Psoas muscle (tissue), 8 donors: ENCODE results near the gene INO80. TPM values are rescaled to one million over a fixed set of nuclear protein-coding genes. Genes with fewer than 3 reads are reported as not detected.

Experiments
- ATAC-seq, 4 donors: fragments of 200-7000 bp; cut with Tn5 transposase; one replicate each; pipeline ENCODE4 v1.9.1; 2020; ENCODE audit warnings: moderate library complexity in 3 of 4, mild to moderate bottlenecking in 2 of 4
- DNase-seq, 2 donors: peaks; one replicate each; pipeline ENCODE4 v3.0.0-alpha.2; 2020
- H3K27ac ChIP-seq: fragments of 200-600 bp; one replicate; pipeline ENCODE4 v1.8.0; 2022
- H3K27me3 ChIP-seq, 3 donors: fragments of 200-600 bp in 1 of 3; one replicate each; pipeline versions ENCODE4 v1.6.1 to v1.8.0; 2013 to 2022; ENCODE audit warnings: low read length in 2 of 3, mild to moderate bottlenecking in 2 of 3, moderate library complexity in 1 of 3; ENCODE audit not compliant: insufficient read depth in 3 of 3
- H3K36me3 ChIP-seq, 2 donors: fragments of 200-600 bp in 1 of 2; one replicate each; pipeline versions ENCODE4 v1.6.1 to v1.8.0; 2013 to 2022; ENCODE audit warnings: low read depth in 1 of 2, mild to moderate bottlenecking in 1 of 2, moderate library complexity in 1 of 2; ENCODE audit not compliant: insufficient read depth in 1 of 2
- H3K4me1 ChIP-seq: fragments of 200-600 bp; one replicate; pipeline ENCODE4 v1.8.0; 2022
- H3K4me3 ChIP-seq: fragments of 200-600 bp; one replicate; pipeline ENCODE4 v1.8.0; 2022; ENCODE audit warnings: mild to moderate bottlenecking
- H3K9me3 ChIP-seq: fragments of 200-600 bp; one replicate; pipeline ENCODE4 v1.8.0; 2022
- WGBS, 3 donors: extraction: QIAGEN DNeasy Blood & Tissue Kit; methylation state at CpG; one replicate each; pipeline versions ENCODE4 v1.1.6 to v1.1.7; 2013; 5-methylcytosine and 5-hydroxymethylcytosine counted together
- intact Hi-C, 2 donors: fragments of 100-400 bp; cut with DNase I; formaldehyde crosslinking; loops; one replicate each; pipeline versions ENCODE4 v1.11.0 to v1.14.2; 2022
- polyA plus RNA-seq, 3 donors: library from polyadenylated mRNA; stranded (reverse); fragments of 200-250 nt; gene quantifications; one replicate each; pipeline ENCODE4 v1.2.3, GENCODE V29; 2013
- total RNA-seq, 4 donors: library from RNA; stranded (reverse); fragmentation: NEBNext Ultra II Directional in 2 of 4; extraction: Animal tissue kit (Norgen Biotek cat#: 25700) in 2 of 4; gene quantifications; one replicate each; pipeline versions ENCODE4 v1.2.1 to v1.2.4, GENCODE V29; 2021 to 2023
- TF ChIP-seq, protein P1 (sequence below): fragments of 200-600 bp; IDR thresholded peaks from one replicate; pipeline ENCODE4 v1.8.0; 2022; ENCODE audit warnings: antibody characterized with exemption
- donor health status: healthy with polysubstance abuse.
- donor health status: DM: no; HTN: no; CAD: no; lungs with moderate emphysema.
- donor health status: Bipolar disorder and iron deficiency.
- donor health status: healthy.
- donor health status: DM: yes; HTN: yes; CAD: no.
- donor health status: DM: no; HTN: no; CAD: no.
- donor health status: DM: no; HTN: no; CAD: no.
- donor health status: DM: yes; HTN: yes; CAD: no.

INO80 gene
- total and polyA plus RNA-seq, 7 donors = 12.4 to 30.5 (median 20.1) TPM

DNA sequence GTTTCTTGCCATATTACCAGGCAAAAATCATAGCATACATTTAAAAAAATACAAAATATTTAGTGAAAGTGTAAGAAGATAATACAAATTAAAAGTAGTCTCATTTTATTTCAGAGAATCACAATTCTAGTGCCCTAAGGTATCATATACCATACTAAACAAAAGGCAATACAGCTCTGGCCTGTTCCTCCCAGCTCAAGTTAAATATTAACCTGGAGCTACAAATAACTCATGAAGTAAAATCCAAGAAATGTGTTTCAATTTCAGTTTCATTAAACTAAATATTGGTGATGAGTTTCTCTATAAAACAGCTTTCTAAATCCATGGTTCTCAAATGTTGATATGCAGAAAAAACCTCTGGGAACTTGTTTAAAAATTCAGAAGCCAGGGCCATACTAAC, 67.7 kb downstream of the INO80 start:
- H3K4me3 ChIP-seq = no peak overlapping the region
- DNase-seq (no peak), ATAC-seq (no peak)
- H3K27me3 ChIP-seq = no peaks in the 10 kb centered on the region
- no peak overlapping the region for H3K27ac ChIP-seq
- TF ChIP-seq, protein P1, sequence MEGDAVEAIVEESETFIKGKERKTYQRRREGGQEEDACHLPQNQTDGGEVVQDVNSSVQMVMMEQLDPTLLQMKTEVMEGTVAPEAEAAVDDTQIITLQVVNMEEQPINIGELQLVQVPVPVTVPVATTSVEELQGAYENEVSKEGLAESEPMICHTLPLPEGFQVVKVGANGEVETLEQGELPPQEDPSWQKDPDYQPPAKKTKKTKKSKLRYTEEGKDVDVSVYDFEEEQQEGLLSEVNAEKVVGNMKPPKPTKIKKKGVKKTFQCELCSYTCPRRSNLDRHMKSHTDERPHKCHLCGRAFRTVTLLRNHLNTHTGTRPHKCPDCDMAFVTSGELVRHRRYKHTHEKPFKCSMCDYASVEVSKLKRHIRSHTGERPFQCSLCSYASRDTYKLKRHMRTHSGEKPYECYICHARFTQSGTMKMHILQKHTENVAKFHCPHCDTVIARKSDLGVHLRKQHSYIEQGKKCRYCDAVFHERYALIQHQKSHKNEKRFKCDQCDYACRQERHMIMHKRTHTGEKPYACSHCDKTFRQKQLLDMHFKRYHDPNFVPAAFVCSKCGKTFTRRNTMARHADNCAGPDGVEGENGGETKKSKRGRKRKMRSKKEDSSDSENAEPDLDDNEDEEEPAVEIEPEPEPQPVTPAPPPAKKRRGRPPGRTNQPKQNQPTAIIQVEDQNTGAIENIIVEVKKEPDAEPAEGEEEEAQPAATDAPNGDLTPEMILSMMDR = no peak
- no peaks in the 10 kb centered on the region for H3K9me3 ChIP-seq
- no peaks in the 10 kb centered on the region for H3K4me1 ChIP-seq
- peaks cover 18 to 99% of the 10 kb centered on the region in 2 donors for H3K36me3 ChIP-seq
- intact Hi-C loops = loop anchor here in 1 of 2 donors (5.0 kb wide), 1 partner anchor 34 kb away; no protein-coding TSS in a partner anchor

DNA sequence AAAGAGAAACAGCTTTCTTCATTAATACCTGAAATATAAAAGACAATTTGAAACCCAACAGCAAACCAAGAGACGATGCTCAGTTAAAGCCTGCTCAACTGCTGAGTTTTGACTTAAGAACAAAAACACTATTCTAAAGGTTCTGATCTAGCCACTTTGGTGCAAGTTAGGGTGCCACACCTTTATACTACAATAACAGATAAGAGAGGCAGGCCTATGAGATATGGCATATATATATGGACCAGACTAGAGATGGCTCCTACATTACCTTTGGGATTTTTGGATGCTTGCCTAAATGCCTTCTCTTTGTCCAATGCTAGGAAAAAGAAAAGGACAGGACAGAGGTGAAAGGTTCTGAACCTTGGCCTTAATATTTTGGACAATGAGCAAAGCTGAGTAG, 68.6 kb downstream of the INO80 start:
- DNase-seq (no peak), ATAC-seq (no peak)
- Histone ChIP-seq H3K9me3 (no peaks in the 10 kb centered on the region), H3K4me3 (no peak overlapping the region), H3K4me1 (no peaks in the 10 kb centered on the region), H3K27ac (no peak overlapping the region), H3K36me3 (peaks cover 21 to 99% of the 10 kb centered on the region in 2 donors), H3K27me3 (no peaks in the 10 kb centered on the region)
- TF ChIP-seq, protein P1 = no peak
- intact Hi-C loops = loop anchor here in 1 of 2 donors (5.0 kb wide), 1 partner anchor 35 kb away; no protein-coding TSS in a partner anchor
- 94 to 100% (median 94%) methylated on average over 1 of the region's 1 CpG for WGBS, 3 donors

DNA sequence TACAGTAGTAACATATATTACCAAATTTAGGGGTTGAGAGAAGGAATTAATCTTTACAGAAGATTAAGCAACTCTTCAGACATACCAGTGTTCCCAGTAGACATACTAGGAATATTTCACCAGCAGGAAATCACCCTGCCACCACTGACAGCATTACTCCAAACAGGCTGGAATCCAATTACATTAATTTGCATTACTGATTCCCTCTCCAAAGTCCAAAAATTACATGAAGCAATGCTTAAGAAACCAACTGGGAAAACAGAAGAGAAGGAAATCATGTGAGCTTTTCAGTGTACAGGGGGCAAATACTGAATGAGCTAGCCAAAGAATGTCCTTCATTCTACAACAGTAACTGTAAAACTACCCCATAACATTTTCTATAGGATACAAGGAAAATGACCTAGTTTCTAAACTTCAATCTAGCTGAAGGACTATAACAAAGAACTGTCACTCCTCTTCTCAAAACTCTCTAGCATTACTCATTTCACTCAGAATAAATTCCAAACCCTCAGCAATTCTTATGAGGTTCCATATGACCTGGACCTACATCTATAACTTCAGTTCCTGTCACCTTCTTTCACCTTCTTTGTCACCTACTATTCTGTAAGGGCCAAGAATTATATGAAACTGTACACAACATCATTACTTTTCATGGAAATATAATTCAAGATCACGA, 72.7 kb downstream of the INO80 start:
- ATAC-seq (peak in 1 of 4 donors; percentile 37), DNase-seq (no peak)
- TF ChIP-seq, protein P1 = no peak
- Histone ChIP-seq H3K4me1 (no peaks in the 10 kb centered on the region), H3K27me3 (no peaks in the 10 kb centered on the region), H3K36me3 (peaks cover 6 to 79% of the 10 kb centered on the region in 2 donors), H3K4me3 (no peak overlapping the region), H3K27ac (no peak overlapping the region), H3K9me3 (no peaks in the 10 kb centered on the region)
- 79 to 94% (median 87%) methylated on average over 1 of the region's 1 CpG for WGBS, 3 donors
- intact Hi-C loops = no loop called here

DNA sequence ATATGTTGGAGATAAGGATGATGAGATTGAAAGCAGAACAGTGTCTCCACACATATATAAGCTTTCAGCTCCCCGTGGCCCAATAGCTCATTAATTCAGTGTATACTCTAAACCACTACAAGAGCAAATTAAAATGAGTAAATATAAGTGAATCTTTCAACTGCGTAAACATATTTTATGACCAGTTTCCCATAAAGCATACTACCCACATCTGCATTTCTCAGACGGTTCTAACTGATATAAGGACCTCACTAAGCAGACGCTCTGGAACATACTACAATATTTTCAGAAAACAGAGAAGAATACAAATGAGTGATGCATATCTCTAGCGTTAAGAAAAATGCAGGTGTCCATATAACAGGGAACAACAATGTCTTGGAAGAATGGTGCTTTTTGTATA, 73.2 kb downstream of the INO80 start:
- Histone ChIP-seq H3K36me3 (peaks cover 6 to 73% of the 10 kb centered on the region in 2 donors), H3K9me3 (no peaks in the 10 kb centered on the region), H3K4me1 (no peaks in the 10 kb centered on the region), H3K27ac (no peak overlapping the region), H3K4me3 (no peak overlapping the region), H3K27me3 (no peaks in the 10 kb centered on the region)
- no peak for ATAC-seq
- DNase-seq = no peak
- 84 to 88% (median 87%) methylated on average over 5 of the region's 5 CpGs for WGBS, 3 donors
- intact Hi-C loops = no loop called here
- TF ChIP-seq, protein P1 = no peak

DNA sequence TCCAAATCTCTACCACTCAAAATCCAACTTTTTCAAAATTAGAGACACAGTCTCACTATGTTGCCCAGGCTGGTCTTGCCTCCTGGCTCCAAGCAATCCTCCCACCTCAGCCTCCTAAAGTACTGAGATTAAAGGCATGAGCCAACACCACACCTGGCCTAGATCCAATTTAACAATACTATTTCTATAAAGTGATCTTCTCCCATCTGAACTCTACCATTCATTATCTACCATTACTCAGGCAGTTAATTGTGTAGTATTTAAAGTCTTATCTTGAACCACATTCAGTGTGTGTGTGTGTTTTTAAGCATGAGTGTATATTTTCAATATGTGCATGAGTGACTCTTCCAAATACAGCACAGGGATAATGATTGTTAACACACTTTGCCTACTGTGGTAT, 77.0 kb downstream of the INO80 start:
- TF ChIP-seq, protein P1 = no peak
- intact Hi-C loops = no loop called here
- Histone ChIP-seq H3K36me3 (peaks cover 5 to 50% of the 10 kb centered on the region in 2 donors), H3K27me3 (no peaks in the 10 kb centered on the region), H3K4me3 (no peak overlapping the region), H3K9me3 (no peaks in the 10 kb centered on the region), H3K27ac (no peak overlapping the region), H3K4me1 (no peaks in the 10 kb centered on the region)
- ATAC-seq (no peak), DNase-seq (no peak)
